NCI-H1048 (cell line): ENCODE measurements around the gene ST3GAL3.
"Not testable (repeated sequence)": the region's sequence is repeated elsewhere in the genome, so short reads cannot be mapped to it uniquely, and the experiment has no call there.

Source experiments
- DNase-seq: peaks from one replicate; lab custom pipeline; 2025; lab: John Stamatoyannopoulos, UW

Gene ST3GAL3

DNA sequence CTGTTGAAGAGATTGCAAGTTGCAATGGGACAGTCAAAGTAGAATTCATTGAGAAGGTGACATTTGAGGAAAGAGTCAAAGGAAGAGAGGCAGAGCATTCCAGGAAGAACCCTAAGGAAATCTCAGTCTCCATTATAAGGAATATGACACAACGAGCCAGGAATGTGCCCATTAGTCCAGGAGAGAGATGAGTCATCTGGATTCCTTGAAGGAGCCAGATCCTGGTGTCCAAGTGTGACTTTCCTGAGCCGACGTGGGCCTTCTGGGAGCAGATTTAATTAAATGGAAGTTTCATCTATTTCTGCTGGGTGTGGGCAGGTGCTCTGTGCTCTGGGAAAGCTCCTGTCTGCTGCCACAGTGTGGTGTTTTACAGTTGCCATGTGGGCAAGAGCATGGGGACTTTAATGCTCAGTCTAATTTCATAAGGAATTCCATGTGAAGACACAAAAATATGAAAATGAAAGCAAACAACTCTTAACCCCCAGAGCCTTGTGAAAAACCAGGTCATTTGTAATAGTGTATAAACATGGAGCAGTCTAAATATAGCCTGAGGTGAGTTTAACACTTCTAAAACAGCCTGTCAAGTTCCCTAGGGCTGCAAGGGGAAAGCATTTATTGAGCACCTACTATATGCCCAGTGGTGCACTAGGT, 114.8 kb downstream of the ST3GAL3 start:
- DNase-seq: no peak

DNA sequence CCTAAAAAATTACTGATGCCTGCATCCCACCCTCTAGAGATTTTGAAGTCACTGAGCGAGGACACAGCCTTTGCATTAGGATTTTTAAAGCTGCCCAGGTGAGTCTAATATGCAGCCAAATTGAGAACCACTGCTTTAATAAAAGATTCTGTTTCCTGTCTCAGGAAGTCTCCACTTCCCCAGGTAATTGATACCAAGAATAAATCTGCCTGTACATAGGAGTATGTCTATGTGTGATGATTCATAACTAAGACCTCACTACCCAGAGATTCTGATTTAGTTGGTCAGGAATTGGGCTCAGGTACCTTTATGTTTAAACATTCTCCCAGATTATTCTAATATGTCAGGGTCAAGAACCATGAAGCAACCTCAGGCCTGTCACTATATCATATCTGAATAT, 117.5 kb downstream of the ST3GAL3 start:
- no peak for DNase-seq

DNA sequence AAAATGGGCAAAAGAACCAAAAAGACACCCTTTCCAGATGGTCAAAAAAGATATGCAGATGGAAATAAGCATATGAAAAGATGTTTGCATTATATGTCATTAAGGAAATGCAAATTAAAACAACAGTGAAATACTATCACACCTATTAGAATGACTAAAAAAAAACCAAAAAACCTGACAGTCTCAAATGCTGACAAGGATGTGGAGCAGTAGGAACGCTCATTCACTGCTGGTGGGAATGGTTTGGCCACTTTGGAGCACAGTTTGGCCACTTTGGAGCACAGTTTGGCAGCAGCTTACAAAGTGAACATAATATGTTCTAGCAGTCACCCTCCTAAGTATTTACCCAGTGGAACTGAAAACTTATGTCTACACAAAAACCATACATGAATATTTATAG, 121.2 kb downstream of the ST3GAL3 start:
- DNase-seq: no peak

DNA sequence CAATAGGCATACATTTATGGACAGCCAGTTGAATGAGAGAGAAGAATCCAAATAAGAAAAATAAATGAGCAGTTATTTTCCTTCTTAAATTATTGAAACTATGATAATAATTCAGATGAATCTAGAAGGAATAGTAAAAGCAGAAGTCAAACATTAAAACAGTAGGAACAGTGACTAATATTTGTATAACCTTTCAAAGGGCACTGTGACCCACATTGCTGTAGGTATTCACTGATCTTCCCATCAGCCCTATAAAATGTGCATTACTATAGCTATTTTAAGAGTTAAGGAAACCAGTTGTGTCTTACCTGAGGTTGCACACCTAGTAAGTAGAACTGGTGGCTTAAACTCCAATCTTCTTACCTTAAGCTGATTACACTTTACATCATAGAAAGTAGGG, 123.5 kb downstream of the ST3GAL3 start:
- no peak for DNase-seq

DNA sequence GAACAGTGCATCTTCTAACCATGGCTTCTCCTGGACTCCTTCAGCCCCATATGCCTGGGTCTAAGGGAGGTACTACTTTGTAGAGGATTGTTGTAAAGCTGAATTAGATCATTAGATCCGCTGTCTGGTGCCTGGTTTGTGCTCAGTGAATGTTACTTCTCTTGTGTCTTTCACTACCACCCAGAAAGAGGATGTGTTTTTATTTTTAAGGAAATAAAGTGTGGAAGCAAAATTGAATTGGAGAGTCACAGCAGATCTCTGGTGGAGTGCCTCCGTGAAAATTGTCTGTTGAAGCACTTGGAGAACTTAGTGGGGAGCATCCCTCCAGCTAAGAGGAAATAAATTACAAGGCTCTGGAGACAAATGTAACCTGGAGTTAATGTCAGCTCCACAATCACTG, 124.5 kb downstream of the ST3GAL3 start:
- no peak for DNase-seq

DNA sequence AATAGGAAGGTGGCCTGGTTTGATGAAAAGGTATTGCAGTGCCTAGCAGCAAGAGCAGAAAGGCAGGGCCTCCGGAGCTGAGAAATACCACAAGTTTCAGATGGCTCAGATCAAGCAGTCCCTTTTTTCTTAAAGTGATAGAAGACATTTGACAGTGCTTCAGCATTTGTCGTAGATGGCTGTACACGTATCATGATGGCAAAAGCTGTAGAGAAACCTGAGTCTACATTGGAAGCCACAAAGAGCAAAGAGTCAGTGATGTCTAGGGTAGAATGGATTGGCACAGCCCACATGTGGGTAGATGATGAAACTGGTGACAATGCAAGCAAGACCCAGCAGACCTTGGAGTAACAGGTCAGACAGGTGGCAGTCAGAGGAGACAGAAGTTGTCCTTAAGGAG, 124.9 kb downstream of the ST3GAL3 start:
- no peak for DNase-seq

DNA sequence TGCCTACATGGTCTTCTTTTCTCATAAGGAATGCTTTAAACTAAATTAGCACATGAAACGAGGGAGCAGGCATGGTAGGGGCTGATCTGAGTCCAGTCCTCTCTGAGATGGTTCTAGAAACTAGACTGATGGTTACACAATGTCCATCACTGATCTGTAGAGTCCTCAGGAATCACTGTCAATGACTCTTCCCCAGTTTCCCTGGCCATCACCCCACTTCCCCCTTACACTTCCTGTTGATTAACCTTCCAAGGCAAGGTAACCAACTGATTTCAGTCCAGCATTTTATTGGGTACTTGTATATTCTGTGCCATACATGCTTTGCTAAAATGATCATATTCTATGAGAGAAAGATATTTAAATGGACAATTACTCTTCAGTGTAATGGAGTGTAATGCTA, 125.7 kb downstream of the ST3GAL3 start:
- no peak for DNase-seq

DNA sequence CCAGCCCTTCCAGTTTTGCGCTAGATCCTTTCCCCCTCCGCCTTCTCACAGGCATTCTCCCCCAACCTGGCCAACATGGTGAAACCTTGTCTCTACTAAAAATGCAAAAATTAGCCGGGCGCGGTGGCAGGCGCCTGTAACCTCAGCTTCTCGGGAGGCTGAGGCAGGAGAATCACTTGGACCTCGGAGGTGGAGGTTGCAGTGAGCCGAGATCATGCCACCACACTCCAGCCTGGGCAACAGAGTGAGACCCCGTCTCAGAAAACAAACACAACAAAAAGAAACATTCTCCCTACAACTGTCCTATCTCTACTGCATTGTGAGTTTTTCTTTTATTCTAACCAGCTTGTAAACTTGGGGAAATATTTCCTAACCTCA, 126.6 kb downstream of the ST3GAL3 start:
- DNase-seq: not testable (repeated sequence)

DNA sequence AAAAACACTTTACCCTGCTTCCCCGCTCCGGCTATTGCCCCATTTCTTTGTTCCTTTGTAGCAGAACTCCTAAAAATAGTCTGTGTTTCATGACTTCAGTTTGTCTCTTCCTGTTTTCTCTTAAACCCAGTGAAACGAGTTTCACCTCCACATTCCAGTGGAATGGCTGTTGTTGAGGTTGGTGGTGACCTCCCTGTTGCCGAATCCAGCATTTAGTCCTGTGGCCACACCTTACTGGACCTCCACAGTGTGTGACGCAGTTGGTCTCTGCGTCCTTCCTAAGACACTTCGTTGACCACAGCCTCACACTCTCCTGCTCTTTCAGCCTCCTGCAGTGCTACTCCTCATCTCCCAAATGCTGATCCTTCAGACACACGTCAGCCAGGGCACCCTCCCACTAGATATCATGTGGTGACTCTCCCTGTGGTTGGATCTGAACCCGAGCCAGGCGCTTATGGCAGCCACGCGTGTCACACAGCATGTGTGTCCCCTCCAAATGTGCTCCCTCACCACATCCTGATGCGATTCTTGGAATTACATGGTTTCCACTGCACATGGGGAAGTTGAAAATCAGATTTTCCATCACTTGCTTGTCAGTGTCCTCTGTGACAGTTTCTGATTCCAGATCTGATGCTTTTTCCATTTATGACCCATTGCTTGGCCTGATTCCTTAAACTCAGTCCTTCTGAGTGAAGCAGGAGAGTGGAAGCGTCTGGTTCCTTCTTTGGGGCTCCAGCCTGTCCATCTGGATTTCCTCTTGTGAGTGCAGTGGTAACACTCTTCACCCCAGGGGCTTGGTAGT, 127.1 kb downstream of the ST3GAL3 start:
- no peak for DNase-seq

DNA sequence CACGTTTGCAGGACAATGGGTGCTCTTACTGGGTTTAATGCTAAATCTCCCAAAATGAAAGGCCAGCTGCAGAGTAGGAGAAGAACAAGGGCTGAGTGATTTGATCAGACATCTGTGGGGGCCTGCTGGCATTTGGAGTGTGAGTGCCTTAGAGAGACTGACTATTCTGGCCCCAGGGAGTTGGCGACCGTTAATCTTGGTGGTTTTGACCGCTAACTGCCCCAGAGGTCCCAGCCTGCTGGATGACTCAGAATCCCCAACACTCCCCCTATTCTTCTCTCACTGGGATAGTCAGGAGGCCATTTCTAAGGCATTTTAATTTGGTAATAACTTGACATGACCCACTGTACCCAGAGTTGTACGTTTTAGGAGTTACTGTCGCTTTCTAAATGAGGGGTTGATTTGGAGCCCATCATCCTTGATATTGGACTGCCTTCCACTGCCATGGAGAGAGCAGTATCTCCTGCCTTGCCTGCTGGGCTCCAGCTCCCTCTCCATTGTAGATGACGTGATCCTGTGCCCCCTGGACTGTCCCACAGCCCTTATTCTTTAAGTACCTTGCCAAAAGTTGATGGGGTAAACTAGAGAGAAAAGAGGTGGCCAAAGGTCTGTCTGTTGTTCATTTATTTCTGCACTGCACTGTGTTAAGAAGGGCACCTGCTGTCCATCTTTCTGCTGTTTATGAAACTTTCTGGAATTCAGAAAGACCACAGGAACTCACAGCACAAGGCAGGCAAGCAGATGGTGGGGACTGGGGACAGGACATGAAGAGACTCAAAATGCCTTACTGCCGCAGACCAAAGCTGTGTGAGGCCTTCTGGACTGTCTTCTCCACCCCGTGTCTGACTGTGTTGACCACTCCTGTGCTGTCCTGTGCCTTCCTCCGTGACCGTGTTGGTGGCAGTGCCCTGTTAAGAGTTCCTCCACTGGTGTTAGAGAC, 128.0 kb downstream of the ST3GAL3 start:
- DNase-seq: no peak

DNA sequence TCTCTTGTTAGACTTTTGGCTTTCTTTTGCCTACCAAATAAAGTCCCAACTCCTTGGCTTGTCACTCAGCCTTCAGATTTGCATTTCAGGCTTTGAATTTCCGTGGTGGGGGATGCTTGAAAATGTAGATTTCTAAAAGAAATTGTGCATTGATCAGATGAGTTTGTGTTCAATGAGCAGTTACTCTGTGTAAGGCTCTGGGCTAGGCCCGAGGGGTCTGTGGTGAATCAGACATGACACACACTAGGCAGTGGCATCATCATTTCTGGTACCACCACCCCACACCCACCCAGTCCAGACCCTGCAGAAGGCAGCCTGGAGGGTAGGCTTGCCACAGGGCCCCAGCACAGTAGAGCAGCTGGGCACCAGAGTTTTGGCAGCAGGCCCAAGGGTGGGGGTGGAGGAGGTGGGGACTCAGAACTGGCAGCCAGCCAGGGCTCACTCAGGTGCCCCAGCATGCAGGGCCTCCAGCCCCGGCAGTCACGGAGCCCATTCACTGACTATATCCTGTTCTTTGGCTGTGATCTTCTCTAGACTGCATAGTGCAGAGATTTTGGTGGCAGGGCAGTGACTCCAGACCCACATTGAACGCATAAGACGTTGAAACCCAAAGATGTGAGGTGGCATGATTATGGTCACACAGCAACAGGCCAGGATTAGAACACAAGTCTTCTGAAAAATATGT, 129.1 kb downstream of the ST3GAL3 start:
- peak; percentile 69 for DNase-seq

DNA sequence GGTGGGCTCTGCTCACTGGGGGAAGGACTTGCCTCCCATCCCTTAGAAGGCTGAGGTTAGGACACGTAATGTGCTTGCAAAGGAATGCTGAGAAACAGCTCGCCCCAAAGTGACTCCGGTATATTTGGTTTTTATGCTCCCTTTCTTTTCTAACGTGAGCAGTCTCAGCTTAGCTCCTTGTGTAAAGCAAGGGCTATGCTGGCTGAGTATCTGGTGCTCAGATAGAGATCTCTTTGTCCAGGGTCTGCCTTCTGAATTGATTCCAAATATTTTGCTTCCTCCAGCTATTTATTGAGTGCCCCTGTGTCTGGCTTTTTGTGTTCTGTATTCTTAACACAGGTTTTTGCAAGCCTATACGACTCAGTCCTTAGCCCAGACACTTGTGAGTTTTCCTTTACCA, 131.7 kb downstream of the ST3GAL3 start:
- DNase-seq: no peak

DNA sequence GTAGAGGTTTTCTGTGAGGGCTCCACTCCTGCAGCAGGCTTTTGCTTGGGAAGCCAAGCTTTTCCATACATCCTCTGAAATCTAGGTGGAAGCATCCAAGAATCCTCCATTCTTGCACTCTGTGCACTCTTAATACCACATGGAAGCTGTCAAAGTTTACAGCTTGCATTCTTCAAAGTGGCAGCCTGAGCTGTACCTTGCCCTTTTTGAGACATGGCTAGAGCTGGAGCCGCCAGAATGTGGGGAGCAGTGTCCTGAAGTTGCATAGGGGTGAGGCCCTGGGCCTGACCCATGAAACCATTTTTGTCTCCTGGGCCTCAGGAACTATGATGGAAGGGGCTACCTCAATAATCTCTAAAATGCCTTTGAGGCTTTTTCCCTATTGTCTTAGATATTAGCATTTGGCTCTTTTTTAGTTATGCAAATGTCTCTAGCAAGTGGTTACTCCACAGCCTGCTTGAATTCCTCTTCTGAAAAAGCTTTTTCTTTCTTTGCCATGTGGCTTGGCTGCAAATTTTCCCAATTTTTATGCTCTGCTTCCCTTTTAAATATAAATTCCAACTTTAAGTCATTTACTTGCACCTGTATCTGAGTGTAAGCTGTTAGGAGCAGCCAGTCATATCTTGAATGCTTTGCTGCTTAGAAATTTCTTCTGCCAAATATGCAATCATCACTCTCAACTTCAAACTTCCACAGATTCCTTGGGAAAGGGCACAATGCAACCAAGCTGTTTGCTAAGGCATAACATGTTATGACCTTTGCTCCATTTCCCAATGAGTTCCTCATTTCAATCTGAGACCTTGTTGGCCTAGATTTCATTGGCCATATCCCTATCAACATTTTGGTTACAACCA, 134.2 kb downstream of the ST3GAL3 start:
- no peak for DNase-seq

DNA sequence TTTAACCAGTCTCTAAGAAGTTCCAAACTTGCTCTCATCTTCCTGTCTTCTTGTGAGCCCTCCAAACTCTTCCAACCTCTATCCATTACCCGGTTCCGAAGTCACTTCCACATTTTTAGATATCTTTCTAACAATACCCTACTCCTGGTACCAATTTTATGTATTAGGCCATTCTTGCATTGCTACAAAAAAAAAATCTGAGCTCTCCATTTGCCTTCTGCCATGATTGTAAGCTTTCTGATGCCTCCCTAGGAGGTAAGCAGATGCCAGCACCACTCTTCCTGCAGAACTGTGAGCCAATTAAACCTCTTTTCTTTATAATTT, 134.8 kb downstream of the ST3GAL3 start:
- DNase-seq: no peak

DNA sequence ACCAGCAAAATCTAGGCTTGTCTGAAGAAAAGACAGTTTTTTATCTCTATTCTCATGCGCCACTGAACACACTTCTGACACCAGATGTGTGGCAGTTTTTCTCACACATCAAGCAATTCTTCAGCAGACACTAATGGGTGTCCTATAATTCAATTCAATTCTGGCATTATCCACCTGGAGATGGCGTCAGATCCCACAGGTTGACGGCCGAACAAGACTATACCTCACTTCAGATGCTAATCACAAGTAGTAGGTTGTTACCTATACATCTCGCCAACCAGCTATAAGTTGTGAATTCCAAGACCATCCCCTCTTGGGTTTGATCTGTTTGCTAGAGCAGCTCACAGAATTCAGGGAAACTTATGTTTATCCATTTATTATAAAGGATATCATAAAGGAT, 136.3 kb downstream of the ST3GAL3 start:
- no peak for DNase-seq

DNA sequence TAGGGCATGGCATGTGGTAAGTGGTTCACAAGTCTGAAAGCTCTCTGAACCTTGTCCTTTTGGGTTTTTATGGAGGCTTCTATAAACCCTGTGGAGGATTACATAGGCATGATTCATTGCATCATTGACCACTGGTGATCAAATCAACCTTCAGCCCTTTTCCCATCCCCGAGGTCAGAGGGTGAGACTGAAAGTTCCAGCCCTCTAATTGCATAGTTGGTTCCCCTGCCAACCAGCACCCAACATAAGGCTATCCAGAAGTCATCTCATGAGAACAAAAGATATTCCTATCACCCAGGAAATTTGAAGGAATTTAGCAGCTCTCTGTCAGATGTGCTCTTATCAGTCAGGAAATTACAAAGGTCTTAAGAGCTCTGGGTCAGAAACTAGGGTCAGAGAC, 136.8 kb downstream of the ST3GAL3 start:
- DNase-seq: no peak

DNA sequence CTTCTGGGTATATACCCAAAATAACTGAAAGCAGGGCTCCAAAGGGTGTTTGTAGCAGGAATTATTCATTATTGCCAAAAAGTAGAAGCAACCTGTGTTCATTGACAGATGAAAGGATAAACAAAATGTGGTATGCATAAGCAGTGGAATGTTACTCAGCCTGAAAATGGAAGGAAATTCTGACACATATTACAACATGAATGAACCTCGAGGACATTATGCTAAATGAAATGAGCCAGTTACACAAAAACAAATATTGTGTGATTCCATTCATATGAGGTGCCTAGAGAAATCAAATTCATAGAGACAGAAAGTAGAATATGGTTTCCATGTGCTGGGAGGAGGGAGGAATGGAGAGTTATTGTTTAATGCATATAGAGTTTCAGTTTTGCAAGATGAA, 140.0 kb downstream of the ST3GAL3 start:
- DNase-seq: no peak

DNA sequence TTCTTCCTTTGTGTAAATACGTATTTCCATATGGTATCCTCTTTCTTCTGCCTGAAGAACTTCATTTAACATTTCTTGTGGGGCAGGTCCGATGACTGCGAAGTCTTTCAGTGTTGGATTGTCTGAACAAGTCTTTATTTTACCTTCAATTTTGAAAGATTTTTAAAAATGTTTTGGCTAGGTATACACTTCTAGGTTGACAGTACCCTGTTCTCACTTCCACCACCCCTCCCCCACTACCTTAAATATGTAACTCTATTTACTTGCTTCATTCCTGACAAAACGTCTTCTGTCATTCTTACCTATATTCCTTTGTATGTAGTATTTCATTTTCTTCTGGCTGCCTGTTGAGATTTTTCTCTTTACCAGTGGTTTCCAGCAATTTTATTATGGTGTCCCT, 140.5 kb downstream of the ST3GAL3 start:
- DNase-seq: no peak

DNA sequence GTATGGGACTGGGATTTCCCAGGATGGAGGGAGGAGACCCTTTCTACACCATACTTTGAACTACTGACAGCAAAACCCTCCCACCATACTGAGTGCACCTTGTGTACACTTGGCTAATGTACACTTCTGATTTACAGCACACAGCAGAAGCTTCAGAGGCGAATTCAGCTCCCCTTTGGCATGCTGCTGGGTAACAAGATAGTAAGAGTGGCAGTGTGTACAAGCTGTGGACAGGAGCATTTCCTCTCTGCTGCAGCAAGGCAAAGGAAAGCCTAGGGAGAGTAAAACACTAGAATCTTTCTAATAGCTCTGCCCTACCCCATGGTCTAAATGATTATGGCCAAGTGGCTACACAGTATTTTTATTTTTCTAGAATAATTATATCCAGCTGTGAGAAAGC, 142.3 kb downstream of the ST3GAL3 start:
- no peak for DNase-seq

DNA sequence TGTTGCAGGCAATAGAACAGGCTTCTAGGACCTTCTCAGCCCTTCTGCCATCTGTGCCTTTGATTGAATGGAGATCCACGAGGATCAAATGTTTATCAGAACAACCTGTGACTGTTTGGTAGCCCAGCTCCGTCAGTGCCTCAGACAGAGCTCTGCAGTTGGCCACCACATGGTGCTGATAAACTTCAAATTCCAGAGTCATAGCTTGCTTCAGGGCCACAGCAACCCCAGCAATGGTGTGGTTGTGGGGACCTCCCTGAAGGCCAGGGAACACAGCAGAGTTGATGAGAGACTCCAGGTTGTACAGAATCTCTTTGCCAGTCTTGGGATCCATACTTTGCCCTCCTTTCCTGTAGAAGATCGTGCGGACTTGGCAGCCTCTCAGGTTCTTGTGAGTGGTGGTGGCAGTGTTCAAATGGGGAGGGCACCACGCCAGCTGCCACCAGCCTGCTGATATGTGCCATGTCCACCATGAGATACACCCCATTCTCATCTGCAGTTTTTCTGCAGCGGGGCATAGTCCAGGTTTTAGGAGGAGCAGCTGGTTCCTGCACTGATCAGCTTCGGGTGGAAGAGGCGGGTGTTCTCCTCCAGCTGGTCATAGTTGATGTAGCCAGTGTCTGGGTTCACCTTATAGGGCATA, 143.4 kb downstream of the ST3GAL3 start:
- no peak for DNase-seq
